Nephron (organoid): ENCODE data around the gene SPECC1L.
"Not testable (repeated sequence)": the region's sequence is repeated elsewhere in the genome, so short reads cannot be mapped to it uniquely, and the experiment has no call there.

Experiments used
- H3K27ac Mint-ChIP-seq, 3 experiments: 2 replicates each; pipeline ENCODE4 v1.8.0; 2020; ENCODE audit warnings: mixed read lengths in 3 of 3, mild to moderate bottlenecking in 2 of 3, moderate library complexity in 1 of 3
- H3K27me3 Mint-ChIP-seq: 2 replicates; pipeline ENCODE4 v1.8.0; 2021; ENCODE audit warnings: low read depth, mild to moderate bottlenecking, moderate library complexity, mixed read lengths
- H3K36me3 Mint-ChIP-seq: 2 replicates; pipeline ENCODE4 v1.8.0; 2020; ENCODE audit warnings: low read depth, mixed read lengths
- H3K4me1 Mint-ChIP-seq: 2 replicates; pipeline ENCODE4 v1.8.0; 2020; ENCODE audit warnings: mixed read lengths
- H3K4me3 Mint-ChIP-seq, 3 experiments: 2 replicates each; pipeline ENCODE4 v1.8.0; 2020; ENCODE audit warnings: mild to moderate bottlenecking in 3 of 3, mixed read lengths in 3 of 3, moderate library complexity in 2 of 3
- H3K9me3 Mint-ChIP-seq: 2 replicates; pipeline ENCODE4 v1.8.0; 2020; ENCODE audit warnings: mixed read lengths
- CTCF ChIP-seq, 3 experiments: fragments of 200-600 bp; sonication (generic); IDR thresholded peaks; one replicate each; pipeline ENCODE4 v1.5.0; 2021; ENCODE audit warnings: antibody characterized with exemption in 3 of 3; ENCODE audit not compliant: unreplicated experiment in 3 of 3

SPECC1L gene

GRCh38 chr22:24236656-24237055 lies 34.0 kb upstream of the SPECC1L start:
- Mint-ChIP-seq H3K4me3 (no peak overlapping the region), H3K36me3 (no peaks in the 10 kb centered on the region), H3K27me3 (no peaks in the 10 kb centered on the region), H3K9me3 (no peaks in the 10 kb centered on the region), H3K27ac (peak overlapping the region; percentile 29 to 67 (median 39)), H3K4me1 (peaks cover 5% of the 10 kb centered on the region)
- TF ChIP-seq CTCF (IDR thresholded peaks at IDR 0.05; ENCODE audit: unreplicated experiment in 3 of 3) = no peak

DNA sequence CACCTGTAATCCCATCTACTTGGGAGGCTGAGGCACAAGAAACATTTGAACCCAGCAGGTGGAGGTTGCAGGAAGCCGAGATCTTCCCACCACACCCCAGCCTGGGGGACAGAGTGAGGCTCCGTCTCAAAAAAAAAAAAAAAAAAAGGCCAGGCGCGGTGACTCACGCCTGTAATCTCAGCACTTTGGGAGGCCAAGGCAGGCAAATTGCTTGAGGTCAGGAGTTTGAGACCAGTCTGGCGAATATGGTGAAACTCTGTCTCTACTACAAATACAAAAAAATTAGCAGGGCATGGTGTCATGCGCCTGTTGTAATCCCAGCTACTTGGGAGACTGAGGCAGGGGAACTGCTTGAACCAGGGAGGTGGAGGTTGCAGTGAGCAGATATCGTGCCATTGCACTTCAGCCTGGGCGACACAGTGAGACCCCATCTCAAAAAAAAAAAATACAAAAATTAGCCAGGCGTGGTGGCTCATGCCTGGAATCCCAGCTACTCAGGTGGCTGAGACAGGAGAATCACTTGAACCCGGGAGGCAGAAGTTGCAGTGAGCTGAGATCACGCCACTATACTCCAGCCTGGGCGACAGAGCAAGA lies 32.4 kb upstream of the SPECC1L start:
- peaks cover 15% of the 10 kb centered on the region for H3K4me1 Mint-ChIP-seq
- H3K27me3 Mint-ChIP-seq, H3K9me3 Mint-ChIP-seq, H3K27ac Mint-ChIP-seq, H3K36me3 Mint-ChIP-seq, H3K4me3 Mint-ChIP-seq: not testable (repeated sequence)

DNA sequence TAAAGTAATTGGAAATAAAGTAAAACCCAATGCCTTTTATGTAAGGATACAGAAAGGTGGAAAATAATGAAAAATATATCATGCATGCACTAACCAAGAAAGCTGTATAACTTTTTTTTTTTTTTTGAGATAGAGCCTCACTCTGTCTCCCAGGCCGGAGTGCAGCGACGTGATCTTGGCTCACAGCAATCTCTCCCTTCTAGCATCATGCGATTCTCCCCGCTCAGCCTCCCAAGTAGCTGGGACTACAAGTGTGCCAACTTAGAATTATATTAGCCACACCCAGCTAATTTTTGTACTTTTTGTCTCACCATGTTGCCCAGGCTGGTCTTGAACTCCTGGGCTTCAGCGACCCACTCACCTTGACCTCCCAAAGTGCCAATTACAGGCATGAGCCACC lies 30.2 kb upstream of the SPECC1L start:
- TF ChIP-seq CTCF (IDR thresholded peaks at IDR 0.05; ENCODE audit: unreplicated experiment in 3 of 3) = no peak

GRCh38 chr22:24240985-24241692 lies 29.5 kb upstream of the SPECC1L start:
- Mint-ChIP-seq H3K4me3 (peak overlapping the region in 1 of 3 experiments; percentile 54), H3K27ac (peak overlapping the region in 2 of 3 experiments; percentile 49 to 66), H3K4me1 (peaks cover 39% of the 10 kb centered on the region)
- H3K9me3 Mint-ChIP-seq, H3K27me3 Mint-ChIP-seq, H3K36me3 Mint-ChIP-seq: not testable (repeated sequence)

More for the DNA sequence above, 30.2 kb upstream of the SPECC1L start:
- H3K4me3 Mint-ChIP-seq = no peak overlapping the region
- no peak overlapping the region for H3K27ac Mint-ChIP-seq
- H3K27me3 Mint-ChIP-seq = no peaks in the 10 kb centered on the region
- no peaks in the 10 kb centered on the region for H3K36me3 Mint-ChIP-seq
- H3K4me1 Mint-ChIP-seq = peaks cover 33% of the 10 kb centered on the region
- no peaks in the 10 kb centered on the region for H3K9me3 Mint-ChIP-seq

DNA sequence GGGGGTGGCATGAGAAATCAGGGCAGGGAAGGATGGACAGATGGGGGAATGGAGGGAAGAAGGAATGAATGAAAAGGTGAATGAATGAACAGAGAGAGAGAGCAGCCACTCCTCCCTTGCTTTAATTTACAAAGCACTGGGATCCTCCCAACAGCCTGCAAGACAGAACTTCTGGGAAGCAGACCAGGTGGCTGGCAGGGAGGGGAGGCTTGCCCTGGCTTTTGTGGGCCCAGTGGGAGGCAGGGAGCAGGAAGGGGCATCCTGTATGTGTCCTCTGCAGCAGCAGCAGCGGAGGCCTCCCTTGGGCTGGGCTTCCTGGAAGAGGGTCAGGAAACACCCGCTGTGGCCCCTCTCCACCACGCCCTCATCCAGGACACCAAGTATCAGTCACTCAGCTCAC lies 27.2 kb upstream of the SPECC1L start:
- H3K9me3 Mint-ChIP-seq, H3K27me3 Mint-ChIP-seq, H3K36me3 Mint-ChIP-seq: not testable (repeated sequence)
- Mint-ChIP-seq H3K4me1 (peaks cover 48% of the 10 kb centered on the region), H3K4me3 (peak overlapping the region; percentile 67 to 73 (median 68)), H3K27ac (peak overlapping the region; percentile 82 to 92 (median 85))

- TF ChIP-seq CTCF (IDR thresholded peaks at IDR 0.05; ENCODE audit: unreplicated experiment in 3 of 3) = no peak
- H3K27me3 Mint-ChIP-seq = no peaks in the 10 kb centered on the region
- H3K4me3 Mint-ChIP-seq = peak overlapping the region; percentile 40 to 79 (median 73)
- H3K36me3 Mint-ChIP-seq = no peaks in the 10 kb centered on the region
- peak overlapping the region; percentile 88 to 93 (median 93) for H3K27ac Mint-ChIP-seq
- no peaks in the 10 kb centered on the region for H3K9me3 Mint-ChIP-seq
- H3K4me1 Mint-ChIP-seq = peaks cover 48% of the 10 kb centered on the region
These were observed 26.4 kb upstream of the SPECC1L start for GRCh38 chr22:24244144-24244787.

GRCh38 chr22:24245030-24245431 lies 25.6 kb upstream of the SPECC1L start, which contains the start of gene GGT5:
Gene GGT5 (minus strand): TSS chr22:24245082. CDS start chr22:24244725, 357 bp downstream.
- not testable (repeated sequence) for H3K9me3 Mint-ChIP-seq, H3K36me3 Mint-ChIP-seq, H3K27me3 Mint-ChIP-seq
- Mint-ChIP-seq H3K4me1 (peaks cover 48% of the 10 kb centered on the region), H3K27ac (peak within 1 kb of the TSS; percentile 88 to 93 (median 93)), H3K4me3 (peak within 1 kb of the TSS; percentile 59 to 79 (median 73))

- not testable (repeated sequence) for H3K9me3 Mint-ChIP-seq, H3K27me3 Mint-ChIP-seq, H3K36me3 Mint-ChIP-seq
- peaks cover 48% of the 10 kb centered on the region for H3K4me1 Mint-ChIP-seq
- peak overlapping the region; percentile 59 to 79 (median 73) for H3K4me3 Mint-ChIP-seq
- H3K27ac Mint-ChIP-seq = peak overlapping the region; percentile 88 to 93 (median 93)
These were observed 24.8 kb upstream of the SPECC1L start for GRCh38 chr22:24245584-24246561.
